ENCODE data around the gene APLF.
"Not testable (repeated sequence)": the region's sequence is repeated elsewhere in the genome, so short reads cannot be mapped to it uniquely, and the experiment has no call there.

The APLF gene

GRCh38 chr2:68436270-68436669 is 31.1 kb upstream of the APLF start:
- in situ Hi-C loops (cut with HindIII; ENCODE audit: low pct_ligation_motif_present, low pct_unique_long_range_greater_than_20kb, low sequenced_read_pairs), result no loop called here
- DNase-seq, result no peak

- DNase-seq, result no peak
- in situ Hi-C loops (cut with HindIII; ENCODE audit: low pct_ligation_motif_present, low pct_unique_long_range_greater_than_20kb, low sequenced_read_pairs), result no loop called here
Measured at GRCh38 chr2:68438455-68439303, 28.7 kb upstream of the APLF start.

GRCh38 chr2:68441179-68441993 is 26.0 kb upstream of the APLF start:
- in situ Hi-C loops (cut with HindIII; ENCODE audit: low pct_ligation_motif_present, low pct_unique_long_range_greater_than_20kb, low sequenced_read_pairs), result no loop called here
- DNase-seq, result peak; percentile 87

- in situ Hi-C loops (cut with HindIII; ENCODE audit: low pct_ligation_motif_present, low pct_unique_long_range_greater_than_20kb, low sequenced_read_pairs), result no loop called here
- DNase-seq, result no peak
Measured at GRCh38 chr2:68441994-68442322, 25.4 kb upstream of the APLF start.

GRCh38 chr2:68446425-68446824 is 21.0 kb upstream of the APLF start:
- in situ Hi-C loops (cut with HindIII; ENCODE audit: low pct_ligation_motif_present, low pct_unique_long_range_greater_than_20kb, low sequenced_read_pairs); DNase-seq: not testable (repeated sequence)

GRCh38 chr2:68447118-68447517 is 20.3 kb upstream of the APLF start:
- in situ Hi-C loops (cut with HindIII; ENCODE audit: low pct_ligation_motif_present, low pct_unique_long_range_greater_than_20kb, low sequenced_read_pairs), result no loop called here
- no peak for DNase-seq

GRCh38 chr2:68448671-68449653 is 18.4 kb upstream of the APLF start:
- no peak for DNase-seq
- in situ Hi-C loops (cut with HindIII; ENCODE audit: low pct_ligation_motif_present, low pct_unique_long_range_greater_than_20kb, low sequenced_read_pairs), result no loop called here

- in situ Hi-C loops (cut with HindIII; ENCODE audit: low pct_ligation_motif_present, low pct_unique_long_range_greater_than_20kb, low sequenced_read_pairs), result no loop called here
- DNase-seq, result no peak
Measured at GRCh38 chr2:68452158-68452900, 15.1 kb upstream of the APLF start.

- in situ Hi-C loops (cut with HindIII; ENCODE audit: low pct_ligation_motif_present, low pct_unique_long_range_greater_than_20kb, low sequenced_read_pairs), result no loop called here
- DNase-seq, result no peak
Measured at GRCh38 chr2:68453761-68454360, 13.5 kb upstream of the APLF start.

GRCh38 chr2:68454719-68455118 is 12.7 kb upstream of the APLF start:
- no peak for DNase-seq
- in situ Hi-C loops (cut with HindIII; ENCODE audit: low pct_ligation_motif_present, low pct_unique_long_range_greater_than_20kb, low sequenced_read_pairs), result no loop called here

GRCh38 chr2:68456198-68456597 is 11.2 kb upstream of the APLF start:
- in situ Hi-C loops (cut with HindIII; ENCODE audit: low pct_ligation_motif_present, low pct_unique_long_range_greater_than_20kb, low sequenced_read_pairs), result no loop called here

GRCh38 chr2:68458981-68459380 is 8.4 kb upstream of the APLF start:
- in situ Hi-C loops (cut with HindIII; ENCODE audit: low pct_ligation_motif_present, low pct_unique_long_range_greater_than_20kb, low sequenced_read_pairs), result no loop called here
- DNase-seq, result no peak

More at GRCh38 chr2:68456198-68456597, 11.2 kb upstream of the APLF start:
- DNase-seq, result no peak

- in situ Hi-C loops (cut with HindIII; ENCODE audit: low pct_ligation_motif_present, low pct_unique_long_range_greater_than_20kb, low sequenced_read_pairs), result no loop called here
- peak; percentile 70 for DNase-seq
Measured at GRCh38 chr2:68463287-68463877, 4.0 kb upstream of the APLF start.

GRCh38 chr2:68464651-68465050 is 2.7 kb upstream of the APLF start:
- in situ Hi-C loops (cut with HindIII; ENCODE audit: low pct_ligation_motif_present, low pct_unique_long_range_greater_than_20kb, low sequenced_read_pairs), result no loop called here
- no peak for DNase-seq

- DNase-seq, result no peak
- in situ Hi-C loops (cut with HindIII; ENCODE audit: low pct_ligation_motif_present, low pct_unique_long_range_greater_than_20kb, low sequenced_read_pairs), result no loop called here
Measured at GRCh38 chr2:68465081-68465916, 2.1 kb upstream of the APLF start.

GRCh38 chr2:68466361-68466777 is 1.0 kb upstream of the APLF start:
- in situ Hi-C loops (cut with HindIII; ENCODE audit: low pct_ligation_motif_present, low pct_unique_long_range_greater_than_20kb, low sequenced_read_pairs), result no loop called here
- peak; percentile 57 for DNase-seq

GRCh38 chr2:68466778-68467076 is 658 bp upstream of the APLF start:
- in situ Hi-C loops (cut with HindIII; ENCODE audit: low pct_ligation_motif_present, low pct_unique_long_range_greater_than_20kb, low sequenced_read_pairs), result no loop called here
- peak; percentile 33 for DNase-seq

Data from ACHN (cell line).